Cardiac muscle cell (in vitro differentiated cells and primary cell): ENCODE data around the gene PPFIA2. TPM values are rescaled to one million over a fixed set of nuclear protein-coding genes. Genes with fewer than 3 reads are reported as not detected.

Source experiments
- DNase-seq, 2 donors: peaks; one replicate each; pipeline versions ENCODE4 v3.0.0 to v3.0.0-alpha.2; 2010 to 2017; ENCODE audit warnings: low read depth in 1 of 2, low spot score in 1 of 2
- H3K27ac ChIP-seq: fragments of 200-600 bp; sonication (generic); 2 replicates; pipeline ENCODE4 v1.5.1; 2016
- H3K27me3 ChIP-seq: fragments of 200-600 bp; sonication (generic); 2 replicates; pipeline ENCODE4 v1.6.0; 2016; ENCODE audit warnings: control low read depth
- H3K36me3 ChIP-seq: fragments of 200-600 bp; sonication (generic); 2 replicates; pipeline ENCODE4 v1.5.1; 2016; ENCODE audit warnings: control low read depth
- H3K4me1 ChIP-seq: fragments of 200-600 bp; sonication (generic); 2 replicates; pipeline ENCODE4 v1.8.1; 2017; ENCODE audit warnings: low read depth, mild to moderate bottlenecking, mixed run types
- H3K4me3 ChIP-seq: fragments of 200-600 bp; sonication (generic); 2 replicates; pipeline ENCODE4 v1.5.1; 2016; ENCODE audit warnings: mild to moderate bottlenecking
- H3K9me3 ChIP-seq: fragments of 200-600 bp; sonication (generic); 2 replicates; pipeline ENCODE4 v1.5.1; 2017; ENCODE audit warnings: low read depth, mild to moderate bottlenecking, control low read depth
- CTCF ChIP-seq: IDR thresholded peaks from 2 replicates; pipeline ENCODE4 v1.5.1; 2012; ENCODE audit warnings: low read depth, mild to moderate bottlenecking, low read length
- polyA plus RNA-seq: library from polyadenylated mRNA; unstranded; fragments of >200 nt; fragmentation: Nextera tagmentation; extraction: Ambion mirVana; gene quantifications from 2 replicates; pipeline ENCODE4 v1.2.1, GENCODE V29; 2016
- total RNA-seq: library from RNA; depleted of rRNA; stranded (reverse); fragments of >200 nt; gene quantifications from 2 replicates; pipeline ENCODE4 v1.2.3, GENCODE V29; 2016

PPFIA2 gene
- total and polyA plus RNA-seq, 2 experiments from 2014 or later, result 17.1 to 53.5 TPM

DNA sequence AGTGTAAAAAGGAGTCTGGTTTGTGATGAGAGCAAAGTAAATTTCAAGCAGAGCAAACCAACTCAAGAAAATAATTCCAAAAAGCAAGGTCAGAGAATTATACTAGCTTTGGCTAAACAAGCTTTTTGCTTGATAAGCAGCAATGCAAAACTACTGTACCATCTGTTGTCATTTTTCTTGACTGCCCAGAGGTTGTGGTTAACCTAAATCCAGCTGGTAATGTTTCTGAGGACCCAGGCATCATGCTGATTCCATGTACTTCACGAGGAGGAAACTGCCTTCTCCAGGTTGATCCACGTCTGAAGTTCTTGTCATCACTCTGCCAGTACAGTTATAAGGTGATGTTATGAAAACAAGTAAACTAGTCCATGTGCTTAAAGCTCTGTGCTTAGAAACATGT, 496.1 kb downstream of the PPFIA2 start:
- TF ChIP-seq CTCF, result no peak
- Histone ChIP-seq H3K27ac (no peak overlapping the region), H3K9me3 (no peaks in the 10 kb centered on the region), H3K36me3 (no peaks in the 10 kb centered on the region), H3K4me1 (no peaks in the 10 kb centered on the region), H3K27me3 (no peaks in the 10 kb centered on the region), H3K4me3 (no peak overlapping the region)
- no peak for DNase-seq

- Histone ChIP-seq H3K4me3 (no peak overlapping the region), H3K9me3 (no peaks in the 10 kb centered on the region), H3K36me3 (no peaks in the 10 kb centered on the region), H3K27ac (no peak overlapping the region), H3K4me1 (no peaks in the 10 kb centered on the region), H3K27me3 (no peaks in the 10 kb centered on the region)
- DNase-seq, result no peak
- TF ChIP-seq CTCF, result no peak
Measured at GRCh38 chr12:81261508-81262207, 497.5 kb downstream of the PPFIA2 start.

DNA sequence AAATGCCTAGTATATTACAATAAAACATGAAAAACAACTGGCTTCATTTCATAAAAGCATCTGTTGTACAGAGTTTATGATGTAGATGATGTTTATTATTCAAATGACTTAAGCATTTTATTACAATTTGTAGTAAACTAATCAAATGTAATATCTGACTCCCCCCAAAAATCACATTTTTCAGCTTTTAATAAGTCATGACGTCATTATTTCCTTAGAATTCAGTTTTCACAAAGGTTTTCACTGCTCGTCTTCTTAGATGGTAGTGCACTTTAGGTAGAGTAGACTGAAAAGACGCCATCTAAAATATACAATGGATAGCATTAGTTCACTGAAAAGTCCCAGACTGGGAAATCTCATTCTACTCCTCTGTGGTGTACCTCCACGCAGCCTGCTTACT, 499.8 kb downstream of the PPFIA2 start:
- no peak for TF ChIP-seq CTCF
- Histone ChIP-seq H3K27me3 (no peaks in the 10 kb centered on the region), H3K4me1 (no peaks in the 10 kb centered on the region), H3K27ac (no peak overlapping the region), H3K36me3 (no peaks in the 10 kb centered on the region), H3K4me3 (no peak overlapping the region), H3K9me3 (no peaks in the 10 kb centered on the region)
- no peak for DNase-seq

GRCh38 chr12:81257947-81258551, 501.1 kb downstream of the PPFIA2 start:
- Histone ChIP-seq H3K4me1 (no peaks in the 10 kb centered on the region), H3K27me3 (no peaks in the 10 kb centered on the region), H3K4me3 (no peak overlapping the region), H3K36me3 (no peaks in the 10 kb centered on the region), H3K9me3 (no peaks in the 10 kb centered on the region), H3K27ac (no peak overlapping the region)
- peak; percentile 32 to 67 for DNase-seq
- peak; percentile 61 for TF ChIP-seq CTCF

DNA sequence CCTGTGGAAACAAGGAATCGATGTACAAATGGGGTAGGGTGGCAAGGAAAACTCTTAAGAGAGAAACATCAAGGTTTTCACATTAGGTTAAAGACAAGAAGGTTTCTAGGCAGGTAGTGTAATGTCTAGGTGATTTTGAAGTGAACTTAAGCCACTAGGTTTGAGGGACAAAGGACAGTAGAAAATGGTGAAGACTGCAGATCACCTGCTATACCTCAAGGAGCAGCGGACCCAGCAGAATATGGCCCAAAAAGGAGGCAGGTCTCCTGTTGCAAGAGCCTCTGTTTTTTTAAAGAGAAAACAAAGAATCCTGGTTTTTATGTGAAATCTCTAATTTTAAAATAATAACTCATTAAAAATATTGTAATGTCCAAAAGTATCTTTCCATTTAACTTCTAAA, 503.2 kb downstream of the PPFIA2 start:
- Histone ChIP-seq H3K36me3 (no peaks in the 10 kb centered on the region), H3K27me3 (no peaks in the 10 kb centered on the region), H3K27ac (no peak overlapping the region), H3K4me3 (no peak overlapping the region), H3K4me1 (no peaks in the 10 kb centered on the region), H3K9me3 (no peaks in the 10 kb centered on the region)
- DNase-seq, result no peak
- no peak for TF ChIP-seq CTCF
